GM18870 (cell line): ENCODE results near the gene AKT1.
"Not testable (repeated sequence)": the region's sequence is repeated elsewhere in the genome, so short reads cannot be mapped to it uniquely, and the experiment has no call there.

Experiments
- ATAC-seq: cut with Tn5 transposase; IDR thresholded peaks from one replicate; pipeline ENCODE4 v1.9.1; 2021; ENCODE audit warnings: moderate library complexity; ENCODE audit not compliant: unreplicated experiment

The AKT1 gene

GRCh38 chr14:104741803-104742251, 53.7 kb downstream of the AKT1 start:
- no peak for ATAC-seq

DNA sequence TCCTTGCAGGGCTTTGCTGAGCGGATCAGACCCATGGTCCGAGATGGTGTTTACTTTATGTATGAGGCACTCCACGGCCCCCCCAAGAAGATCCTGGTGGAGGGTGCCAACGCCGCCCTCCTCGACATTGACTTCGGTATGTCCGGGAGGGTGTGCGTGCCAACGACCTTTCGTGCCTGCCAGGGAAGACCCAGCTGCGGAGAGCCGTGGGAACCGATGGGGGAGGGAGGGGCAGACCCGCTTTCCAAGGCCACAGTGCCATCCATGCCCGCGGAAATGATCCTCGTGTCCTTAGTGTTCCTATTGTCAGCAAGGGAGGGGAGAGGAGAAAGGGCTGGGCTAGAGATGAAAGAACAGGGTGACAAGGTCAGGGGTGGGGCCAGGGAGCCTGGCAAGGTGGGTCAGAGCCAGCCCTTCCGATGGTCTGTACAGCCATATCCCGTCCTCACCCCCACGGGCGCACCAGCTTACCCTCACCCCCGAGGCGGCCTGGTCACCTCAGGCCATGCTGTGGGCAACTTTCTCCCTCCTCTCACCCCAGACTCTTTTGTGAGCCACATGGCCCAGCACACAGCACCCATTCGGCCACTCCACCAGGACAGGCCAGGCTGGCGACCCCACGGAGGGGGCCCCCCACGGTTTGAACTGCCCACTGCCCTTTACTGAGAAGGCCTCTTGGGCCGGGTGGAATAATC, 54.3 kb downstream of the AKT1 start:
- no peak for ATAC-seq

- ATAC-seq, result no peak
Observed at GRCh38 chr14:104739546-104740516, 55.7 kb downstream of the AKT1 start.

DNA sequence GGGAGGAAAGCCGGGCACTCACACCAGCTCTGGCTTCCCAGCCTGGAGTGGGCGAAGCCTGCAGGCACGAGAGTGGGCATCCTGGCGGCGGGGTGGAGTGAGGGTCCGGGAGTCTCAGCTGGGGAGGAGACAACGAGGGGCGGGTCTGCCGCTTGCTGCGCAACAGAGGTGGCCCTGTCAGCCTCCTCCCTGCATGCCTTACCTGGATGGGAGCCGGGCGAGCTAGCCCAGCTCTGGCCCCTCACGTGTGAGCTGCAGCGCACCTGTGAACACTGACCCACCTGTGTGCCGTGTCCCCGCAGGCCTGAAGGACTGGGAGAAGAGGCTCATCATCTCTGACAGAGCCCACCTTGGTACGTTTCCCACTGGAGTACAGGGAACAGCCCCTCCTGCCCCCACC, 56.5 kb downstream of the AKT1 start:
- ATAC-seq, result no peak

- ATAC-seq, result no peak
Observed at GRCh38 chr14:104738375-104739019, 57.1 kb downstream of the AKT1 start.

DNA sequence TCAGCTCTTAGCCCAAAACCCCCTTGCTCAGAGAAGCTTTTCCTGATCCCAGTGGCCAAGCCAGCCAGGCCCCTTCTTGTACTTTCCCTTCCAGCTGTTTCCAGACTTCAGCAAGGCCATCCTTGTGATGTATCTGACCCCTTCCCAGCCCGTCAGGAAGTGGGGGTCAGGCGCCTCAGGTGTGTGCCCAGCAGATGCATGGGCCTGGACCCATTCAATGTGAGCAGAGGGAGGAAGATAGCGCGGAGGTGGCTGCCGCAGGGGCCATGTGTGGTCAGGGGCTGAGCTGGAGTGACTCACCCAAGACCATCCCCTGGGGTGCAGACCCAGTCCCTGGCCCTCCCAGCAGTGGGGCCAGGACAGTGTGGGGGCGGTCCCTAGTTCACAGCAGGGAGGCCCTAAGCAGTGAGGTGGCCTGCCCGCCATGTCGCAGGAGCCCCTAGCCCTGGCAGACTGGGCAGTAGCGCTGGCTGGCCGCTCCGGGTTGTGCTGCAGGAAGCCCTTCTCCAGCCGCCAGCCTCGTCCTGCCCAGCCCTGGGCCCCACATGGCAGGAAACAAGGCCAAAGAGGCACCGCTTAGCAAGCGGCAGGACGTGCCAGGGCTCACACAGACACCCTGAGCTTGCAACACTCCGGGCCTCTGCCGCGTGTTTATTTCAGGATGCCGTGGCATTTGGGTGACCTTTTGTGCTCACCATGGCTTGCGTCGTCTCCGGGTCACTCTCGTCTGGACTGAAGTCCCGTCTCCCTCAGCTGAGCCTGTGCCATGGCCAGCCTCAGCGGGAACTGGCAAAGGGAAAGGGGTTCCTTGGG, 59.5 kb downstream of the AKT1 start:
- no peak for ATAC-seq

DNA sequence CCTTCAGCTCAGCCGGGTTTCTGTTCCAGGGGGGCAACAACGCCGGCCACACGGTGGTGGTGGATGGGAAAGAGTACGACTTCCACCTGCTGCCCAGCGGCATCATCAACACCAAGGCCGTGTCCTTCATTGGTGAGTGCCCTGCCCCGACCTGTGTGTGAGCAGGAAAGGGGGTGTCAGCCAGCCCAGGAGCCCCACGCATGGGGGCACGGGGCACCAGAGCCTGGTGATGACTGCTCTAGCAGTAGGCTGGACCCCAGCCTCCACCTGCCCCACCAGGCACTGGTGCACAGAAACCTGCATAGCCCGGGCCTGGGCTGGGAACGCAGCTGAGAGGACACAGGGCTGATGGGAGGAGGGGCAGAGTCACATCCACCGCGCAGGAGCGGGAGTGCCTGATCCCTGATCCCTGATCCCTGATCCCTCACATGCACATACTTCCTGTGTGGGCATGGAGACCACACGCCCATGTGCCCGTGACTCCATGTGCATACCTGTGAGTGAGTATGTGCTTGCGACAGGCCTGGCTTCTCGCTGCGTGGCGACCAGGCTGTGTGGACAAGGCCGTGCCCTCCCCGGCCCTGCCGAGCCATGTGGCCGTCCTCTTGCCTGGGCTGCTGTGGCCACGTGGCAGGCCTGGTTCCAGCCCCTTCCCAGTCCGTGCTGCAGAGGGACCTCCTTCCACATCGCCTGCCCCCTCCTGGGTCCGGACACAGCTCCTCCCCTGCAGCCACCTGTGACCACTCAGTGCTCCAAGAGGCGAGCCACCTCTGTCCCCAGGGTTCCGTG, 60.4 kb downstream of the AKT1 start:
- ATAC-seq, result no peak

DNA sequence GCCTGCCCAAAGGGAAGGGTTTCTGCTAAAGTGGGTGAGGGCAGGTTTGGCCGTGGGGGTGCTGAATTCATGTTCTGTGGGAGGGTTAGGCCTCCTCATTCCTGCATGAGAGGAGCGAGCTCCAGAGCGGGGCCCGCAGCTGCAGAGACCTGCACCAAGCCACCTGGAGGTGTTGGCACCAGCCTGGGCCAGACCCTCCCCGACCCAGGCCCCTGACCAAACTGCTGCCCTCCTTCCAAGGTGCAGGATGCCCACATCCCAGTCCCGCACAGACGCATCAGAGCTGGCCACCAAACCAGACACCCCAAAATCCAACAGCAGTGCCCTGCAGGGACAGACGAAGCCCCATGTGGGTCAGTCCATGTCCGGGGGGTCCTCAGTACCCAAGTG, 61.0 kb downstream of the AKT1 start:
- no peak for ATAC-seq

- ATAC-seq, result no peak
Observed at GRCh38 chr14:104734051-104734587, 61.4 kb downstream of the AKT1 start.

- ATAC-seq, result no peak
Observed at GRCh38 chr14:104732931-104733681, 62.4 kb downstream of the AKT1 start.

DNA sequence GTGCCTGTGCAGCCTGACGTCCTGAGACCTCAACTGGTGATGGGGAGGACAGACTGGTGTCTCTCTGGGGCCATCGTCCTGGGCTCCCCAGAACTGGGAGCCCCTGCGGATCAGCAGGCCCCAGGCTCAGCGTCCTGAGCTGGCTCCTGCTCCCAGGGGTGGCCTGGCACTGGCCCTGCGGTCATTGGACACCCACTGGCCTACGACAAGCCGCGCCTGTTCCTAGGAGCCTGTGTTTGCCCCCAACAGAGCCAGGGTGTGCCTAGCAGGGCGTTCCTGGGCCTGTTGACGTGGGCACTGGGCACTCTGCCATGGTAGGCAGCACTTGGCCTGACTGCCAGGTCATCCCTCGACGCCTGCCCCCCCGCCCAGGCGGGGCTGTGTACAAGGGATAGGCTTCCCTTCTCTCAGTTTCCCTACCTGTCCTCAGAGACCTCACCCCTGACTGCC, 63.2 kb downstream of the AKT1 start:
- no peak for ATAC-seq

- no peak for ATAC-seq
Observed at GRCh38 chr14:104731320-104732294, 63.9 kb downstream of the AKT1 start.

- ATAC-seq, result no peak
Observed at GRCh38 chr14:104730487-104730886, 65.1 kb downstream of the AKT1 start.

- ATAC-seq, result no peak
Observed at GRCh38 chr14:104729835-104730181, 65.7 kb downstream of the AKT1 start.

DNA sequence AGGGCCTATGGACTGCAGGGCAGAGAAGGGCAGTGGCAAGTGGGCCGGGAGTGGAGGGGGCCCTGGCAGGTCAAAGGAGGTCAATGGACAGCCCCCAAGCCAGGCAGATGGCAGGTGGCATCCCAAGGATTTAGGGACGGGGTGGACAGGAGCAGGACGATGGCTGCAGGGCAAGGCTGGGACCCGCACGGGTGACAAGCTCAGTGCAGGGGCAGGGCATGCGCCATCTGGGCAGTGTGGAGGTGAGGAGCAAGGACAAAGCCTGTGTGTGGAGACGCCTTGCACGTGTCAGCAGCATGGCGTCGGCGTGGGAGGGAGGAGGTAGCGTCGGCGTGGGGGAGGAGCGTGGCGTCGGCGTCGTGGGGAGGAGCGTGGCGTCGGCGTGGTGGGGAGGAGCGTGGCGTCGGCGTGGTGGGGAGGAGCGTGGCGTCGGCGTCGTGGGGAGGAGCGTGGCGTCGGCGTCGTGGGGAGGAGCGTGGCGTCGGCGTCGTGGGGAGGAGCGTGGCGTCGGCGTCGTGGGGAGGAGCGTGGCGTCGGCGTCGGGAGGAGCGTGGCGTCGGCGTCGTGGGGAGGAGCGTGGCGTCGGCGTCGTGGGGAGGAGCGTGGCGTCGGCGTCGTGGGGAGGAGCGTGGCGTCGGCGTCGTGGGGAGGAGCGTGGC, 66.2 kb downstream of the AKT1 start:
- ATAC-seq, result not testable (repeated sequence)

DNA sequence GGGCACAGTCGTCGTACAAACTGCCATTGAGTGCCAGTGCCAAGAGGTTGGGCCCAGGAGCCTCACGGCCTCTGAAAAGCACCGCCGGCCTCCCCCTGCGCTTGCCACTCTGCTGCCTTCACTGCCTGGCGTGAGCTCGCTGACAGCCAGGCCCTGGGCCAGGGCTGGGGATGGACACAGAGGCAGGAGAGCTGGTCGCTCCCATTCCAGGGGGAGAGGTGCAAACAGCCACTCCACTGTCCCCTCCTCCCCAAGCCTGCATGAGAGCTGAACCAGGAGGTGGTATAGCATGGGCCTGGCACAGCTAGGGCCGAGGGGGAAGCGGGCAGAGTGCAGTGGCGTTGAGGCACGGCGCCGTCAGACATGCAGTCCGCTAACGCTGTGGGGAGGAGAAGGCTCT, 66.9 kb downstream of the AKT1 start:
- ATAC-seq, result no peak
